KBM-7 (cell line): ENCODE measurements around the gene LRP1B.

Experiments
- DNase-seq: peaks from one replicate; pipeline ENCODE4 v3.0.0-alpha.2; 2015
- in situ Hi-C: fragments of 300-500 bp; cut with MboI; formaldehyde crosslinking; loops from 2 replicates; pipeline ENCODE4 v1.14.3; 2020; ENCODE audit warnings: low sequenced_read_pairs, low pct_unique_long_range_greater_than_20kb, mixed read lengths

Gene LRP1B

GRCh38 chr2:141994066-141994465 is 136.8 kb downstream of the LRP1B start:
- no peak for DNase-seq
- in situ Hi-C loops: no loop called here

- DNase-seq: no peak
- in situ Hi-C loops: no loop called here
Measured at GRCh38 chr2:141992695-141993094, 138.1 kb downstream of the LRP1B start.

GRCh38 chr2:141968433-141968832 is 162.4 kb downstream of the LRP1B start:
- DNase-seq: no peak
- in situ Hi-C loops: no loop called here

- in situ Hi-C loops: no loop called here
- DNase-seq: no peak
Measured at GRCh38 chr2:141967980-141968379, 162.8 kb downstream of the LRP1B start.

- DNase-seq: no peak
- in situ Hi-C loops: no loop called here
Measured at GRCh38 chr2:141967503-141967902, 163.3 kb downstream of the LRP1B start.

GRCh38 chr2:141959941-141960340 is 170.9 kb downstream of the LRP1B start:
- no peak for DNase-seq
- in situ Hi-C loops: no loop called here

GRCh38 chr2:141959016-141959415 is 171.8 kb downstream of the LRP1B start:
- DNase-seq: no peak
- in situ Hi-C loops: no loop called here

- DNase-seq: no peak
- in situ Hi-C loops: no loop called here
Measured at GRCh38 chr2:141957827-141958450, 172.9 kb downstream of the LRP1B start.

- no peak for DNase-seq
- in situ Hi-C loops: no loop called here
Measured at GRCh38 chr2:141957321-141957720, 173.5 kb downstream of the LRP1B start.

GRCh38 chr2:141947396-141948114 is 183.3 kb downstream of the LRP1B start:
- DNase-seq: no peak
- in situ Hi-C loops: no loop called here

GRCh38 chr2:141946016-141946415 is 184.8 kb downstream of the LRP1B start:
- DNase-seq: no peak

GRCh38 chr2:141943918-141944317 is 186.9 kb downstream of the LRP1B start:
- no peak for DNase-seq
- in situ Hi-C loops: no loop called here

More at GRCh38 chr2:141946016-141946415, 184.8 kb downstream of the LRP1B start:
- in situ Hi-C loops: no loop called here

GRCh38 chr2:141942006-141942789 is 188.6 kb downstream of the LRP1B start:
- DNase-seq: no peak
- in situ Hi-C loops: no loop called here

GRCh38 chr2:141941210-141941714 is 189.6 kb downstream of the LRP1B start:
- in situ Hi-C loops: no loop called here
- no peak for DNase-seq

- DNase-seq: no peak
- in situ Hi-C loops: no loop called here
Measured at GRCh38 chr2:141940709-141941108, 190.1 kb downstream of the LRP1B start.

GRCh38 chr2:141933226-141933625 is 197.6 kb downstream of the LRP1B start:
- in situ Hi-C loops: no loop called here
- DNase-seq: no peak

GRCh38 chr2:141932261-141932660 is 198.6 kb downstream of the LRP1B start:
- no peak for DNase-seq
- in situ Hi-C loops: no loop called here

GRCh38 chr2:141931797-141932196 is 199.0 kb downstream of the LRP1B start:
- in situ Hi-C loops: no loop called here
- DNase-seq: no peak

- in situ Hi-C loops: no loop called here
- DNase-seq: no peak
Measured at GRCh38 chr2:141930803-141931202, 200.0 kb downstream of the LRP1B start.
